Trophoblast cell (in vitro differentiated cells and primary cell): Measurements from ENCODE around the gene PSMD6.

Experiments used
- DNase-seq, 2 donors: peaks; one replicate each; pipeline ENCODE4 v3.0.0-alpha.2; 2016
- H2AFZ ChIP-seq: 2 replicates; pipeline ENCODE4 v1.6.1; 2013; ENCODE audit warnings: low read length, moderate library complexity, mild to moderate bottlenecking; ENCODE audit not compliant: insufficient read depth, poor library complexity
- H2AK5ac ChIP-seq: 2 replicates; pipeline ENCODE4 v1.6.1; 2013; ENCODE audit warnings: mild to moderate bottlenecking, low read length
- H2BK120ac ChIP-seq: 2 replicates; pipeline ENCODE4 v1.6.1; 2013; ENCODE audit warnings: low read length, mild to moderate bottlenecking, moderate library complexity; ENCODE audit not compliant: insufficient read depth, poor library complexity
- H2BK12ac ChIP-seq: 2 replicates; pipeline ENCODE4 v1.6.1; 2013; ENCODE audit warnings: mild to moderate bottlenecking, low read length, moderate library complexity
- H2BK5ac ChIP-seq: 2 replicates; pipeline ENCODE4 v1.6.1; 2013; ENCODE audit warnings: low read length, low read depth, moderate library complexity, mild to moderate bottlenecking; ENCODE audit not compliant: poor library complexity
- H3K14ac ChIP-seq: 2 replicates; pipeline ENCODE4 v1.6.1; 2013; ENCODE audit warnings: mild to moderate bottlenecking, low read length
- H3K18ac ChIP-seq: 2 replicates; pipeline ENCODE4 v1.6.1; 2013; ENCODE audit warnings: mild to moderate bottlenecking, low read length
- H3K23ac ChIP-seq: 2 replicates; pipeline ENCODE4 v1.6.1; 2013; ENCODE audit warnings: low read length
- H3K27ac ChIP-seq: 2 replicates; pipeline ENCODE4 v1.5.1; 2013; ENCODE audit warnings: low read depth, mild to moderate bottlenecking, inconsistent platforms, low read length, moderate library complexity
- H3K27me3 ChIP-seq: 2 replicates; pipeline ENCODE4 v1.6.1; 2013; ENCODE audit warnings: inconsistent platforms, mild to moderate bottlenecking, low read length, moderate library complexity; ENCODE audit not compliant: insufficient read depth
- H3K36me3 ChIP-seq, 2 experiments: 1 replicate in 1 of 2; 2 replicates in 1 of 2; pipeline ENCODE4 v1.6.1; 2013; ENCODE audit warnings: low read length in 2 of 2, mild to moderate bottlenecking in 2 of 2, moderate library complexity in 1 of 2; ENCODE audit not compliant: insufficient read depth in 2 of 2, control insufficient read depth in 1 of 2
- H3K4ac ChIP-seq: 2 replicates; pipeline ENCODE4 v1.6.1; 2013; ENCODE audit warnings: low read depth, mild to moderate bottlenecking, low read length, moderate library complexity
- H3K4me1 ChIP-seq, 2 experiments: 1 replicate in 1 of 2; 2 replicates in 1 of 2; pipeline ENCODE4 v1.6.1; 2013; ENCODE audit warnings: low read length in 2 of 2, mild to moderate bottlenecking in 2 of 2, moderate library complexity in 1 of 2; ENCODE audit not compliant: insufficient read depth in 2 of 2, control insufficient read depth in 1 of 2
- H3K4me2 ChIP-seq: 2 replicates; pipeline ENCODE4 v1.6.1; 2013; ENCODE audit warnings: inconsistent platforms, mild to moderate bottlenecking, low read length, moderate library complexity
- H3K4me3 ChIP-seq: 2 replicates; pipeline ENCODE4 v1.5.1; 2013; ENCODE audit warnings: mild to moderate bottlenecking, low read depth, low read length, inconsistent platforms
- H3K79me1 ChIP-seq: one replicate; pipeline ENCODE4 v1.6.1; 2013; ENCODE audit warnings: low read length
- H3K79me2 ChIP-seq: 2 replicates; pipeline ENCODE4 v1.6.1; 2013; ENCODE audit warnings: low read length, mild to moderate bottlenecking; ENCODE audit not compliant: control insufficient read depth, insufficient read depth, poor library complexity
- H3K9ac ChIP-seq: 2 replicates; pipeline ENCODE4 v1.6.1; 2013; ENCODE audit warnings: mild to moderate bottlenecking, low read length
- H3K9me3 ChIP-seq: 2 replicates; pipeline ENCODE4 v1.6.1; 2013; ENCODE audit warnings: low read depth, mild to moderate bottlenecking, control low read depth, inconsistent platforms, low read length; ENCODE audit not compliant: insufficient read depth
- H4K12ac ChIP-seq: 2 replicates; pipeline ENCODE4 v1.6.1; 2013; ENCODE audit warnings: low read depth, mild to moderate bottlenecking, low read length, moderate library complexity
- H4K8ac ChIP-seq: 2 replicates; pipeline ENCODE4 v1.6.1; 2013; ENCODE audit warnings: low read depth, mild to moderate bottlenecking, low read length, moderate library complexity
- H4K91ac ChIP-seq: one replicate; pipeline ENCODE4 v1.6.1; 2013; ENCODE audit warnings: low read depth, mild to moderate bottlenecking, low read length, moderate library complexity
- WGBS: extraction: QIAGEN DNeasy Blood & Tissue Kit; methylation state at CpG from one replicate; pipeline ENCODE4 v1.1.7; 2013; ENCODE audit warnings: missing lambda C conversion rate; ENCODE audit not compliant: insufficient read length, insufficient coverage; ENCODE audit errors: extremely low coverage; 5-methylcytosine and 5-hydroxymethylcytosine counted together

The PSMD6 gene

GRCh38 chr3:64055076-64055475 is 31.8 kb upstream of the PSMD6 start:
- peaks cover 2% of the 10 kb centered on the region for H3K79me2 ChIP-seq
- H3K4me1 ChIP-seq: peaks cover 4 to 7% of the 10 kb centered on the region in 2 experiments
- no peak overlapping the region for H2BK12ac ChIP-seq
- no peak overlapping the region for H2BK120ac ChIP-seq
- no peak overlapping the region for H4K8ac ChIP-seq
- no peak overlapping the region for H2BK5ac ChIP-seq
- H2AFZ ChIP-seq: no peak overlapping the region
- no peak overlapping the region for H2AK5ac ChIP-seq
- H3K23ac ChIP-seq: no peak overlapping the region
- no peak overlapping the region for H3K14ac ChIP-seq
- H3K79me1 ChIP-seq: peaks cover 13% of the 10 kb centered on the region
- H3K4ac ChIP-seq: no peak overlapping the region
- H3K18ac ChIP-seq: no peak overlapping the region
- WGBS: no CpG with 5 or more reads among the region's 2 CpGs
- H3K4me2 ChIP-seq: no peak overlapping the region
- H3K27ac ChIP-seq: no peak overlapping the region
- H3K36me3 ChIP-seq: no peaks in the 10 kb centered on the region
- H3K9me3 ChIP-seq: no peaks in the 10 kb centered on the region
- no peak for DNase-seq
- H3K4me3 ChIP-seq: no peak overlapping the region
- H3K9ac ChIP-seq: no peak overlapping the region
- H3K27me3 ChIP-seq: no peaks in the 10 kb centered on the region
- H4K12ac ChIP-seq: no peak overlapping the region
- H4K91ac ChIP-seq: no peak overlapping the region

GRCh38 chr3:64054488-64054887 is 31.2 kb upstream of the PSMD6 start:
- Histone ChIP-seq H3K79me1 (peaks cover 12% of the 10 kb centered on the region), H3K4me1 (peaks cover 4 to 7% of the 10 kb centered on the region in 2 experiments), H3K4me3 (no peak overlapping the region), H3K4ac (no peak overlapping the region), H4K91ac (peak overlapping the region; percentile 51), H4K8ac (no peak overlapping the region), H3K27ac (no peak overlapping the region), H3K79me2 (peaks cover 2% of the 10 kb centered on the region), H3K4me2 (no peak overlapping the region), H3K27me3 (no peaks in the 10 kb centered on the region), H3K18ac (no peak overlapping the region), H2BK12ac (peak overlapping the region; percentile 92), H2AK5ac (no peak overlapping the region), H3K9ac (no peak overlapping the region), H3K14ac (no peak overlapping the region), H2AFZ (no peak overlapping the region), H2BK5ac (no peak overlapping the region), H3K23ac (no peak overlapping the region), H2BK120ac (peak overlapping the region; percentile 78), H3K36me3 (no peaks in the 10 kb centered on the region), H4K12ac (no peak overlapping the region), H3K9me3 (no peaks in the 10 kb centered on the region)
- no CpG with 5 or more reads among the region's 3 CpGs for WGBS
- DNase-seq: no peak

GRCh38 chr3:64053581-64053980 is 30.3 kb upstream of the PSMD6 start:
- Histone ChIP-seq H3K23ac (no peak overlapping the region), H3K79me2 (peaks cover 2% of the 10 kb centered on the region), H2AFZ (no peak overlapping the region), H3K36me3 (no peaks in the 10 kb centered on the region), H3K9ac (no peak overlapping the region), H2BK5ac (no peak overlapping the region), H3K4me3 (no peak overlapping the region), H3K9me3 (no peaks in the 10 kb centered on the region), H4K8ac (no peak overlapping the region), H3K14ac (no peak overlapping the region), H2BK120ac (no peak overlapping the region), H2AK5ac (no peak overlapping the region), H3K4ac (no peak overlapping the region), H3K27ac (peak overlapping the region; percentile 23), H3K4me1 (peaks cover 8 to 15% of the 10 kb centered on the region in 2 experiments), H3K4me2 (no peak overlapping the region), H3K27me3 (no peaks in the 10 kb centered on the region), H3K79me1 (peaks cover 19% of the 10 kb centered on the region), H4K91ac (no peak overlapping the region), H2BK12ac (no peak overlapping the region), H3K18ac (no peak overlapping the region), H4K12ac (no peak overlapping the region)
- WGBS: no CpG with 5 or more reads among the region's 3 CpGs
- DNase-seq: peak in 1 of 2 donors; percentile 29

- no peak overlapping the region for H3K14ac ChIP-seq
- no peak overlapping the region for H2BK5ac ChIP-seq
- H3K18ac ChIP-seq: no peak overlapping the region
- H3K79me1 ChIP-seq: peaks cover 22% of the 10 kb centered on the region
- H3K9ac ChIP-seq: no peak overlapping the region
- no peaks in the 10 kb centered on the region for H3K9me3 ChIP-seq
- no peak overlapping the region for H3K4me2 ChIP-seq
- no peak overlapping the region for H4K91ac ChIP-seq
- H2BK12ac ChIP-seq: no peak overlapping the region
- no peak overlapping the region for H2AFZ ChIP-seq
- H4K12ac ChIP-seq: no peak overlapping the region
- peaks cover 11 to 18% of the 10 kb centered on the region in 2 experiments for H3K4me1 ChIP-seq
- H3K27me3 ChIP-seq: no peaks in the 10 kb centered on the region
- H3K4me3 ChIP-seq: no peak overlapping the region
- no peak overlapping the region for H2BK120ac ChIP-seq
- no peak overlapping the region for H4K8ac ChIP-seq
- H2AK5ac ChIP-seq: no peak overlapping the region
- no peak overlapping the region for H3K27ac ChIP-seq
- H3K4ac ChIP-seq: no peak overlapping the region
- H3K79me2 ChIP-seq: peaks cover 2% of the 10 kb centered on the region
- no peaks in the 10 kb centered on the region for H3K36me3 ChIP-seq
- DNase-seq: peak in 1 of 2 donors; percentile 27
- no peak overlapping the region for H3K23ac ChIP-seq
Measured at GRCh38 chr3:64053117-64053516, 29.8 kb upstream of the PSMD6 start.
